SKM-1 (cell line): ENCODE measurements around the gene SSBP2.

ENCODE experiments used
- DNase-seq: peaks from one replicate; lab custom pipeline; 2025; ENCODE audit not compliant: unreplicated experiment; lab: John Stamatoyannopoulos, UW

The SSBP2 gene

DNA sequence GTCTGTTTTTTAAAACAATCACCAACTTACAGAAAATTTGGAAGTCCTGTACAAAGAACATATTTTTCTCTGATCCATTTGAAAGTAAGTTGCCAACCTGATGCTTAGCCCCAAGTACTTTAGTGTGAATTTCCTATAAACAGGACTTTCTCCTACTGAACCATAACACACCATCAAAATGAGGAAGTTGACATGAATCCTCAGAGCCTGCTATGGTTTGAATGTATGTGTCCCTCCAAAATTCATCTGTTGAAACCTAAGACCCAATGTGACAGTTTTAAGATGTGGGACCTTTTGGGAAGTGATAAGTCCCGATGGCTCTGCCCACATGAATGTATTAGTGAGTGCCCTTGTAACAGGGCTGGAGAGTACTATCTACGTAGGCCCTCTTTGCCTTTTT is 350.5 kb downstream of the SSBP2 start:
- DNase-seq = no peak

DNA sequence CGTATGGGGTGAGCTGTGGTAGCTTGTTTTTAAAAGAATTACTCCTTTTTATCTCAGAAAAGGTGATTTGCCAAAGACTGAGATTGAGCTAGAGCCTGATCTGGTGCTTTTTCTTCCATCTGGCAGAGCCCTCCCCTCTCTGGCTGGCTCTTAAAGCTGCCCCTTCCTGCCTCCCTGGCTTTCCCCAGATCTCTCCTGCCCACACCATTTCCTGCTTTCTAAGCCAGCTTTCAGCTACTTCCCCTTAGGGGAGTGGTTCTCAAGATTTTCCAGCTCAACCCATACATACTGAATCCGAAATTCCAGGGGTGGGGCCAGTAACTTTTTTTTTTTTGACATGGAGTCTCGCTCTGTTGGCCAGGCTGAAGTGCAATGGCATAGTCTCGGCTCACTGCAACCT is 352.2 kb downstream of the SSBP2 start:
- no peak for DNase-seq

DNA sequence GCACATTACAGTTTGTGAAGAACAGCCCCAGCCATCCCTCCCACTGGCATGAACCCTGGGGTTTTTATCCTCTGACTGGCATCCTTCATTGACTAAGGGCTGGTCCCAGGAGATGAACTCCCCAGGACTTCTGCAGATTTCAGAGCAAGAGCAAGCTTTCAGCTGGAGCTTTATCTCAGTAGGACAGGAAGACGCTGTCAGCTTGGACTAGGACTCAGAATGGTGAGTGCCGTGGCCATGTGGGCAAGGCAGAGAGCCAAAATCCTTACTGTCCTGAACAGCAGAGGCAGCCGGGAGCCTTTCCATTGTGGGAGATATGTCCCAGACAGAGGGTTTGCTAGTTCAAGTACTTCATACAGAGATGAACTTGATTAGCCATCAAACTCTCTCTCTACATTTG is 353.7 kb downstream of the SSBP2 start:
- no peak for DNase-seq

DNA sequence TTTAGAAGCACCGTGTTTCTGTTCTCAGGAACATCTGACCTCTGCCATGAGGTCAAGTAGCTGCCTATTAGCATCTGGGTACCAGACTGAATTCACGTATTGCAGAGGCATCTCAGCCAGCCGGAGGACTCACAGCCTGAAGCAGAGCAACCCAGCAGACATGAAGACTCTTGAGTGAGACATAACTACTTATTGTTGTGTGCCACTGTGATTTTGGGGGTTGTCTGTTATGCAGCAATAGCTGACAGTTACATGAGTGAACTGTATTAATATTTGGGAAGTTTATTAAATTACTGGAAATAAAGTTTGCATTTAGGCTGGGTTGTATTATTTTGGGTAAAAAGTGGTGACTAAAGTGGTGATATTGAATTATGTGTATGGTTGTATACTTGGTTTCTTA is 355.6 kb downstream of the SSBP2 start:
- DNase-seq = no peak

DNA sequence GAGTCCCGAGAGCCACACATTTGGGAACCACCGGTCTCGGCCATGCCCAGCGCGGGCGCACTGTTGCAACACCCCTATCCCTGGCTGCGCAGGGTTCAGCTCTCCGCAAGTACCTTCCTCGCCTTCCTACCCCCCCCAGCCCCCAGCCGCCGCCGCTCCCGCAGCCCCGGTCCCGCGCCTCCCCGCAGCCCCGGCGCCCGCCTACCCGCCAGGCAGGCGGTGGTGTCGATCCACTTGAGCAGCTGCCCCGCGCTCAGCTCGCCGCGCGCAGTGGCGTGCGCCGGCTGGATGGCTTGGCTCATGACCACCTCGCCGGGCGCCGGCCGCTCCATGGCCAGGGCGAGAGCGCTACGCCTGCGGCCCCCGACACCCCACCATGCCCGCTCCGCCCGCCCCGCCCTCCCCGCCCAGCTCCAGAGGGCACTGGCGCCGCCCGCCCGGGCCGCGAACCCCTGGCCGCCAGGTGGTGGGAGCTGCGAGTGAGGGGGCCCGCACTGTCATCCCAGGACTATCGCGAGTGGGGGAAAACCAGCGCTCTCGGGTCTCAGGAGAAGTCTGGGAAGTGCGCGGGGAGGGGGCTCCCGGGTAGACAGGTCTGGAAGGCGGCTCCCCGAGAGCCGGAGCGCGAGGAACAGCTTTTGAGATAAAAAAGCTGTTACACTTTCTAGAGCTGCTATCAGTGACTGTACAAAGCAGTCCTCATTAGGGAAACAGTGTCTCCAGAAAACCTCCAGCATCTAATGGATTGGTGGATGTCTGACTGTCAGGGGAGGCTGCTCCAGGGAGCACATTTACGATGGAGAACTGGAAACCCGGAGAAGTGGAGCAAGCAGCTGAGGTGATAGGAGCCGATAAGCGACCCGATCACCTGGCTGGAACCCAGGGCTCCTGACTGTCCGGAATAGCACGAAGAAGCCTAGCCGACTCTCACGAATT is 356.8 kb downstream of the SSBP2 start, which contains the start of gene ACOT12:
Gene ACOT12, minus strand, starts transcription at position 352 of the 936 bp plus-strand sequence. Its CDS starts 20 bp downstream, at position 332.
- DNase-seq = no peak

DNA sequence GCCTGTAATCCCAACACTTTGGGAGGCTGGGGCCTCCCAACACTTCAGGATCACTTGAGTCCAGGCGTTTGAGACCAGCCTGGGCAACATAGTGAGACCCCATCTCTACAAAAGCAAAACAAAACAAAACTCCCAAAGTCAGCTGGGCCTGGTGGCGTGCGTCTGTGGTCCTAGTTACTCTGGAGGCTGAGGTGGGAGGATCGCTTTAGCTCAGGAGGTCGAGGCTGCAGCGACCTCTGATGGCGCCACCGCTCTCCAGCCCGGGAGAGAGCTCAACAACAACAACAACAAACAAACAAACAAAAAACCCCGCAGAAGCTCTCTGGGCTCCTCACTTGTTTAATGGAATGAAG is 357.5 kb downstream of the SSBP2 start:
- no peak for DNase-seq

DNA sequence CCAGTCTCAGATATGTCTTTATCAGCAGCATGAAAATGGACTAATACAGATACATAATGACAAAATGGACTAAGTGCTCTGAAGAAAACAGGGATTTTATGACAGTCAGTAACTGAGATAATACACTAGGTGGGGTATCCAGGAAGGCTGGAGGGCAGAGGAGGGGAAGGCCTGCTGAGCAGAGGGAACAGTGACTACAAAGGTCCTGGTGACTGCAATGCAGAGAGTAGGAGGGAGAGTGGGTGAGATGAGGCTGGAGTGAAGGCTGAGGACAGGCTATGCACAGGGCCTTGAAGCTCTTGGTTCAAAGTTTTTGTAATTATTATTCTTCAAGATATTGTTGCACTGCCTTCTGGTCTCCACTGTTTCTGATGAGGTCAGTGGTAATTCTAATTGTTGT is 361.9 kb downstream of the SSBP2 start:
- DNase-seq = no peak

DNA sequence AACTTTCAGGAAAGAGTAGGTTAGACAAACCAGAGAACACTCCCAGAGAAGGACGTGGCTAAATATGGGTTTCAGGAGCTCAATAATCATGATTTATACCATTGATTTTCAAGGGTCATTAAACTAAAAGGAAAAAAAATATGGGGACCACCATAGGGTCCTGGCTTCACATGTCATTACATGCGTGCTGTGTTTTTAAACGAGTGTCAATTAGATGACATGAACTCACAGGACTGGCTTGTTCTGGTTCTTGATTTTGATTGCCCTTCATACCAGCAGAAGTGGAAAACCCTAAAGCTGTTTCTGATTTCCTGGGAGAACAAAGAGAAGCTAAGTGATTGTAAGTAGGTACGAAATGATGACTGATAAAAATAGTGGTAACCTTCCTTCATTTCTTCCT is 362.7 kb downstream of the SSBP2 start:
- DNase-seq = no peak

DNA sequence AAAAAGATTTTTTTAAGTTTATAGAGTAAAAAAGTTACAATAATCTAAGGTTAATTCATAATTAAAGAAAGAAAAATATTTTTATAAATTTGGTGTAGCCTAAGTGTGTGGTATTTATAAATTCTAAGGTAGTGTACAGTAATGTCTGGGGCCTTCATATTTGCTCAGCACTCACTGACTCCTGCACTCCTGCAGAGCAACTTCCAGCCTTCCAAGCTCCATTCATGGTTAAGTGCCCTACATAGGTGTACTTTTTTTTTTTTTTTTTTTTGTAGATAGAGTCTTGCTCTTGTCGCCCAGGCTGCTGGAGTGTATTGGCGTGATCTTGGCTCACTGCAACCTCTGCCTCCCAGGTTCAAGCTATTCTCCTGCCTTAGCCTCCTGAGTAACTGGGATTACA is 367.0 kb downstream of the SSBP2 start:
- no peak for DNase-seq

DNA sequence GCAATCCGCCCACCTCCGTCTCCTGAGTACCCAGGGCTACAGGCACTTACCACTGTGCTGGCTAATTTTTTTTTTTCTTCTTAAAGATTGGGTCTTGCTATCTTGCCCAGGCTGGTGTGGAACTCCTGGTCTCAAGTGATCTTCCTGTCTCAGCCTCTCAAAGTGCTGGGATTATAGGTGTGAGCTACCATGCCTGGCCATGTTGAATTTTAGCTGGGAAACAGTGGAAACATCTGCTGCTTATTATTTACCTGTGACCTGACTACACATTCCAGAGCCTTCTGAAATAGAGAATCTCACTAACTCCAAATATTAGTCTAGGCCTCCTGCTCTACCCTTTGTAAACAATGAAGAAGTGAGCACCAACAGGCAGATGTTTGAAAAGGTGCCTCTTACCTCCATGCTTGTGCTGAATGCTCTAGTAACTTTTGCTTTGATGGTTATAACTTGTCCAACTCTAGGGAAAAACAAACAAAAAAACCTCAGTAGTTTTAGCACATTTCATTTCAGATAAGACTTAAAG is 379.5 kb downstream of the SSBP2 start:
- no peak for DNase-seq

DNA sequence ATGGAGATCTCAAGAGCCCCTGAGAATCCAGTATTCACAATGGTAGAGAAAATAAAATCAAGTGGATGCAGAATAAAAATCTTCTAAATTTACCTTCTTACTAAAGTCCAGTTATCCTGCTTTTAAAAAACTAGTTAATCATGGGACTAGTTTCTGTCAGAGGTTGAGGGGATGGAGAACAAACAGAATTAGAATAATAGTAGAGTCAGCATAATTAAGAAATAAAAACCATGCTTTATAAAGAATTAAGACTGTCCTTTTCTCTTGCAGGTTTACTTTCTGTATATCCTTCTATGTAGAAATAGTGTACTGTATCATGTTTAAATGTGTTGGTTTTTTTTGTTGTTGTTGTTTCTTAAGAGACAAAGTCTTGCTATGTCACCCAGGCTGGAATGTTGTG is 380.0 kb downstream of the SSBP2 start:
- DNase-seq = no peak

DNA sequence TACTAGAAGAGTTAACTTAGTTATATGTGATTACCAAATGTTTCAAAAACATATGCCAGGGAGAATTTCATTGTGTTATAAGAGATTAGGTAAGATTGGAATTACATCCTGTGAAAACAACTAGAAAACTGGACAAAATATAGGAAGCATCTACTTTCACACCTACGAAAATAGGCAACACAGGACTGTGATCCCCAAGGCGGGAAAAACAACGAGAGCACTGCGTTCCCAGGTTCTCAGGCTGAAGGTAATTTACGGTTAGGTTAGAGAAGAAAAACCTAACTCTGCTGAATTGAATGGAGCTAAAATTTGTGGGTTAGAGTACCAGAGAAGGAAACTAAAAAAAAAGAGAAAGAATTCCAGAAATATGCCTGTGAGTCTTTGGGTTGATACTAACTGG is 385.4 kb downstream of the SSBP2 start:
- no peak for DNase-seq

DNA sequence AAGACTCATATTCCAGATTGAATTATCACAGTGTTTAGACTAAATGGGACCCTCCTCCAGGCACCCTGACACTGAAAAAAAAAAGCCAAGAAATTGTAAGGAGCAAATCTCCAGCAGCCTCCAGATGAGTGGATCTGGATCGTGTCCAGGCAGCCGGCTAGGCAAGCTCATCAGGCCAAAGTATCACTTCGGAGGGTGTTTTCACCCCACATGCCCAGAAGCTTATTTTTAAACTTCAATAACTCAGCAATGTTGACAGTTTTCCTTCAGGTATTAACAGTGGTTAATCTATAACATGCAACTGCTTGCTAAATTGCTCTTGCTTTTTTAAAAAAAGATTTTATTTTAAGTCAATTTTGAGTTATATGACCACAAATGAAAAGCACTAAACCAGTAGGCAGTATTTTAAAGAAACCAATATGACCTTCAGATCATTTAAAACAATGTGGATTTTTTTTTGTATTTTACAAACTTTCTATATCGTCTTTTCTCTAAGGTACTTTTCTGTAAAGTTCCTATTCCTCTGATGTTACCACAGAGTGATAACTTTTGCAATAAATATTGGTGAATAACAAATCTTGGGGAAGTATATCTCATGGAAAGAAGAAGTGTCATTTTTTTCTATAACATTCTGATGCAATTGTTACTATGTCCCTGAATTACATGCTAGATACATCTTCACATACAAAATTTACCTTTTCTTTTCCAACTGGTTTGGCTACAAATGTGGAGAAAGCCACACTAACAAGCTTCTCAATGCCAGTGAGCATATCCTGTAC is 387.6 kb downstream of the SSBP2 start:
- no peak for DNase-seq
